ENCODE results near the gene PTGER1.
A peak's percentile ranks its signal among the peaks of the same experiment; 100 is the strongest.

The PTGER1 gene

DNA sequence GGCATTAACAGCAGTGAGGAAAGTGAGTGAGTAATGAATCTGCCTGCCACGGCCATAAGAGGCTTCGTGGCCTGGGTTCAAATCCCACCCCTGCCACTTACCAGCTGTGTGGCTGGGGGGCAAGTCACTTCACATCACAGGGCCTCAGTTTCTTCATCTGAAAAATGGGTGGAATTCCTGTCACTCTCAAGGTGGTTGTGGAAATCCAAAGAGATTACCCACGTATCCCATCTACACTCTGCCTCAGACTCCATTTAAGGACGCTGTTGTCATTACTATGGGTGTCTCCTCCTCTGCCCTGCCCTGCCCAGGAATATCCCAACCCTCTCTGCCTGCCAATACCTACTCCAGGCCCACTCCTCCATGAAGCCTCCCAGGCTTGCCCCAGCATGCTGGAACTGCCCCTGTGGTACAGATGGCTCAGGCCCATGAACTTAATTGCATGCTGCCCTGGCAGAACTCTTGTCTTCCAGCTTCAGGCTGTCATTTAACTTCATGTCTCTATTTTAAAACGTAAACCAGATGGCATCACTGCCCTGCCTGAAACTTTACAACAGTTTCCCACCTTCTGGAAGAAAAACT is 17.7 kb upstream of the PTGER1 start:
- no peak overlapping the region for H3K4me3 ChIP-seq (ENCODE audit: low read length)
- TF ChIP-seq, protein P1, sequence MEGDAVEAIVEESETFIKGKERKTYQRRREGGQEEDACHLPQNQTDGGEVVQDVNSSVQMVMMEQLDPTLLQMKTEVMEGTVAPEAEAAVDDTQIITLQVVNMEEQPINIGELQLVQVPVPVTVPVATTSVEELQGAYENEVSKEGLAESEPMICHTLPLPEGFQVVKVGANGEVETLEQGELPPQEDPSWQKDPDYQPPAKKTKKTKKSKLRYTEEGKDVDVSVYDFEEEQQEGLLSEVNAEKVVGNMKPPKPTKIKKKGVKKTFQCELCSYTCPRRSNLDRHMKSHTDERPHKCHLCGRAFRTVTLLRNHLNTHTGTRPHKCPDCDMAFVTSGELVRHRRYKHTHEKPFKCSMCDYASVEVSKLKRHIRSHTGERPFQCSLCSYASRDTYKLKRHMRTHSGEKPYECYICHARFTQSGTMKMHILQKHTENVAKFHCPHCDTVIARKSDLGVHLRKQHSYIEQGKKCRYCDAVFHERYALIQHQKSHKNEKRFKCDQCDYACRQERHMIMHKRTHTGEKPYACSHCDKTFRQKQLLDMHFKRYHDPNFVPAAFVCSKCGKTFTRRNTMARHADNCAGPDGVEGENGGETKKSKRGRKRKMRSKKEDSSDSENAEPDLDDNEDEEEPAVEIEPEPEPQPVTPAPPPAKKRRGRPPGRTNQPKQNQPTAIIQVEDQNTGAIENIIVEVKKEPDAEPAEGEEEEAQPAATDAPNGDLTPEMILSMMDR (conservative IDR thresholded peaks at IDR 0.05; ENCODE audit: low read length), result no peak
- no peak for DNase-seq (ENCODE audit: low read depth)

DNA sequence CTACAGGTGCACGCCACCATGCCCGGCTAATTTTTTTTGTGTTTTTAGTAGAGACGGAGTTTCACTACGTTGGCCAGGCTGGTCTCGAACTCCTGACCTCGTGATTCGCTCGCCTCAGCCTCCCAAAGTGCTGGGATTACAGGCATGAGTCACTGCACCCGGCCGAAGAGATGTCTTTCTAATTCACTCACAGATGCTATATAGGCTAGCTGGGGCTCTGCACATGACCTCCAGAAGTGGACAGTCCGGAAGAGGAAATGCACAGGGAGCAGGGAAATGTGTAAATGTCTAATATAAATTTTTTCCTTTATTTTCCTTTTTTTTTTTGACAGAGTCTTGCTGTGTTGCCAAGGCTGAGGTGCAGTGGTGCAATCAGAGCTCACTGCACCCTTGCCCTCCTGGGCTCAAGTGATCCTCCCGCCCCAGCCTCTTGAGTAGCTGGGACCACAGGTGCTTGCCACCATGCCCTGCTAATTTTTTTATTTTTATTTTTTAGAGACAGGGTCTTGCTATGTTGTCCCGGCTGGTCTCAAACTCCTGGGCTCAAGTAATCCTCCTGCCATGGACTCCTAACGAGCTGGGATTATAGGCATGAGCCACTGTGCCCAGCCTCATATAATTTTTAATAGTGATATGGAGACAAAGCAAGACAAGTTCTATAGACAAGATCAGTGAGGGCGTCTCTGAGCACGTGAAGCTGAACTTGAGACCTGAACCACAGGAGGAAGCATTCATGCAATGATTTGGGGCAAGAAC is 12.4 kb upstream of the PTGER1 start:
- no peak overlapping the region for H3K4me3 ChIP-seq (ENCODE audit: low read length)
- DNase-seq (ENCODE audit: low read depth), result no peak
- TF ChIP-seq, protein P1 (conservative IDR thresholded peaks at IDR 0.05; ENCODE audit: low read length), result no peak

DNA sequence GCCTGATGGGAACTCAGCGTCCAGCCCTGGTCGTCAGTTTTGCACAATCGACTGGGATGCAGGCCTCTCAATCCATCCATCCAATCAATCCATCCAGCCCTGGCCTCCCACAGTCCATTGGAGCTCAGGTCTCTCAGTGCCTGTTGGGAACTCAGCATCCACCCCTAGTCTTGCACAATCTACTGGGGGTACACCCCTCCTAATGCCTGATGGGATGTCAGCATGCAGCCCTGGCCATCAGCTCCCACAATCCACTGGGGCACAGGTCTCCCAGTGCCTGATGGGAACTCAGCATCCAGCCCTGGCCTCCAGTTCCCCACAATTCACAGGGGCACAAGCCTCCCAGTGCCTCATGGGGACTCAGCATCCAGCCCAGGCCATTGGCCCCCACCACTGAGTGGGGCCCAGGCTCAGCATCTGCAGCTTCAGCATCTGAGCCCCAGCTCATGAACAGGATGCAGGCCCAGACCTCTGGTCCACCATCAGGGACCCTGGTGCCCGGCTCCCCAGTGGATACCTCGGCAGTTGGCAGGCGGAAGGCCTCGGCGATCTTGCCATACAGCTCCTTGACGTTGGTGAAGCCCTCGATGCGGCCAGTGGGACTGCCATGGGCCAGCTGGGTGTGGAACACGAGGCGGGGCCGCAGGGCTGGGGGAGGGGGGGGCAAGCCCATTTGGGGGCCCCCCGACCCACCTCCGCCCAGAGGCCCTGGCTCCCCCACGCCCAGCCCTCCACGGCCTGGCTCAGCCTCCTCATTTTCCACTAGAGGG is 7.2 kb upstream of the PTGER1 start:
- TF ChIP-seq, protein P1 (conservative IDR thresholded peaks at IDR 0.05; ENCODE audit: low read length), result no peak
- no peak for DNase-seq (ENCODE audit: low read depth)
- H3K4me3 ChIP-seq (ENCODE audit: low read length), result no peak overlapping the region

DNA sequence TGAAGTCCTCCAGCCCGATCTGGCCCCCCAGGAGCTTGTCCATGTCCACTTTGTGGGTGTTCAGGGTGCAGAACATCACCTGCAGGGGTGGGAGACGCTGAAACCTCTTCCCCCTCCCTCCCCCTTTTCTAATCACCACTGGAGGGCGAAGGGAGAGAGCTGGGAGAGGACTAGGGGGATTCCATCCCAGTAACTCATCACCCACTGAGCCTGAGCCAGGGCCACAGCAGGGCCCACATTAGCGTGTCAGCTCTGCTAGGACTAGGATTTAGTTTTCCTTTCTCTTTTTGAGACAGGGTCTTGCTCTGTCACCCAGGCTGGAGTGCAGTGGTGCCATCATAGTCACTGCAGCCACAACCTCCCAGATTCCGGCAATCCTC is 5.5 kb upstream of the PTGER1 start:
- H3K4me3 ChIP-seq (ENCODE audit: low read length), result no peak overlapping the region
- no peak for DNase-seq (ENCODE audit: low read depth)
- TF ChIP-seq, protein P1 (conservative IDR thresholded peaks at IDR 0.05; ENCODE audit: low read length), result no peak

DNA sequence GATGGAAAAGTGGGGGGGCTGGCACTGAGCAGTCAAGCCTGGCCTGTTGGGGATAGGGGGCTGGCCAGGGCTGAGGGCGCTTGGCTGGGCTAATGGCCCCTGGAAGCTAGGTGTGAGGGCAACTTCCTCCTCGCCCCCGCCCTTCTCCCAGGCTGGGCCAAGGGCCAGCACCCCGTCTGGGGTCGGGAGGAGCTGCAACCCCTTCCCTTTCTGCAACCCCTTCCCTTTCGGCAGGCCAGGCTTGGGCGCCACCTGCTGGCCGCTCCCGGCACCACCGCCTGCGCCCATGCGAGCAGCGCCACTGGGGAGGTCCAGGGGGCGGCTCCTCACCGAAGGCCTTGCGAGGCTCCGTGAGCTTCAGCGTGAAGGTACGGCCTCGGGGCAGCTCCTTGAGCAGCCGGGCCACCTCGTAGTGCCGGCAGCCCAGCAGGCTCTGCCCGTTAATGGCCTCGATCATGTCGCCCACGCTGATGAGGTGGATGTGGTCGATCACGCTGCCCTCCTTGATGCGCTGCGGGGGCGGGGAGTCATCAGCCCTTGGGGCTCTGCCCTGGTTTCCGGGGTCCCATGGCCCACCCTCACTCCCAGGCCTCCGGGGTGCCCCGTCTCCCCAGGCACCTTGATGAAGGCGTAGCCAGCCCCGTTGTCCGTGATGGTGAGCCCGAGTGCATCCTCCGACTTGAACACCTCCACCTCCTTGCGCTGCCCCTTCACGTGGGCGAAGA is 5.0 kb upstream of the PTGER1 start:
- TF ChIP-seq, protein P1 (conservative IDR thresholded peaks at IDR 0.05; ENCODE audit: low read length), result peak; percentile 59
- H3K4me3 ChIP-seq (ENCODE audit: low read length), result no peak overlapping the region
- DNase-seq (ENCODE audit: low read depth), result no peak

DNA sequence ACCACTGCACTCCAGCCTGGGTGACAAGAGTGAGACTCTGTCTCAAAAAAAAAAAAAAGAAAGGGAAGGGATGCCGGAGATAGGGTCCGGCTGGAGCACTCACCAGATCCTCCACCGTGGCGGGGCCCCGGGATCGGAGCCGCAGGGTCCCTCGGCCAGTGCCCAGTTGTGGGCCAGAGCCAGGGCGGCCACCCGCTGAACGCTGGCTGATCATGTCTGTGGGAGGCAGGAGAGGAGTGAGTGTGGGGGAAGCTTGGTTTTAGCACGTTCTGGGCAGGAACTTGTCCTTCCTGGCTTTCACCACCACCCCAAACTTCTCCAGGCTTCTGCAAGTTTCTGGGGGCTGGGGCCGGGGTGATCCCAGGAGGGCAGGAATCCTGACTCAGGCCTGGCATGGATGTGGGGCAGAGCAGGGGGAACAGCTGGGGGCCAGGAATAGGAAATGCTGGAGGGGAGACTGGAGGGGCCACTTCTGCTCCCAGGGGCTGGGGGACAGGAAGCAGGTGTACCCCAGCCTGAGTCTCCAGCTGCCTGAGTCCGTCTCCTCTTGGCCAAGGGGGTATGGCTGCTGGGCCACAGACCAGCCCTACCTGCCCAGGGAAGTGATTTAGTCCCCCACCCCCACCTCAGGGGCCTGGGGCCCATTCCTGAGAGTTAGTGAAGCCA is 4.3 kb upstream of the PTGER1 start:
- TF ChIP-seq, protein P1 (conservative IDR thresholded peaks at IDR 0.05; ENCODE audit: low read length), result no peak
- DNase-seq (ENCODE audit: low read depth), result no peak
- no peak overlapping the region for H3K4me3 ChIP-seq (ENCODE audit: low read length)

Data from AG10803 (cell line).